OCI-LY7 (cell line): ENCODE data around the gene C18orf54.

ENCODE experiments used
- EZH2phosphoT487 ChIP-seq: fragments of 200-600 bp; sonication (generic); IDR thresholded peaks from 2 replicates; pipeline ENCODE4 v1.6.1; 2018; ENCODE audit warnings: low read depth, borderline replicate concordance, mild to moderate bottlenecking, mixed run types, antibody characterized with exemption, low read length, moderate library complexity, mixed read lengths
- TF ChIP-seq, protein P1 (sequence below): fragments of 200-600 bp; sonication (generic); conservative IDR thresholded peaks from 2 replicates; pipeline ENCODE4 v1.5.1; 2014; ENCODE audit warnings: mild to moderate bottlenecking, antibody characterized with exemption, low read length, moderate library complexity, mixed read lengths

DNA sequence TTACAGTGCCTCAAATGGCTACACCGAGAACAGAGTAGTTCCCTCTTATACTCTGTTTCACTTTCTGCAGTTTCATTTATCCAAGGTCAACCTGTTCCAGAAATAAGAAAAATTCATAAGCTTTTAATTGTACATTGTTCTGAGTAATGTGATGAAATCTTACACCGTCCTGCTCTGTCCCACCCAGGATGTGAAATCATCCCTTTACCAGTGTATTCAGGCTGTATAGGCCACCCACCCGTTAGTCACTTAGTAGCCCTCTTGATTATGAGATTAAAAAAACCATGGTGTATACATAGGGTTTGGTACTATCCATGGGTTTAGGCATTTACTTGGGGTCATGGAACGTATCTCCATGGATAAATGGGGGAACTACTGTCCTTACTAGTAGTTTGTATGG, 29.9 kb upstream of the C18orf54 start:
- TF ChIP-seq, protein P1, sequence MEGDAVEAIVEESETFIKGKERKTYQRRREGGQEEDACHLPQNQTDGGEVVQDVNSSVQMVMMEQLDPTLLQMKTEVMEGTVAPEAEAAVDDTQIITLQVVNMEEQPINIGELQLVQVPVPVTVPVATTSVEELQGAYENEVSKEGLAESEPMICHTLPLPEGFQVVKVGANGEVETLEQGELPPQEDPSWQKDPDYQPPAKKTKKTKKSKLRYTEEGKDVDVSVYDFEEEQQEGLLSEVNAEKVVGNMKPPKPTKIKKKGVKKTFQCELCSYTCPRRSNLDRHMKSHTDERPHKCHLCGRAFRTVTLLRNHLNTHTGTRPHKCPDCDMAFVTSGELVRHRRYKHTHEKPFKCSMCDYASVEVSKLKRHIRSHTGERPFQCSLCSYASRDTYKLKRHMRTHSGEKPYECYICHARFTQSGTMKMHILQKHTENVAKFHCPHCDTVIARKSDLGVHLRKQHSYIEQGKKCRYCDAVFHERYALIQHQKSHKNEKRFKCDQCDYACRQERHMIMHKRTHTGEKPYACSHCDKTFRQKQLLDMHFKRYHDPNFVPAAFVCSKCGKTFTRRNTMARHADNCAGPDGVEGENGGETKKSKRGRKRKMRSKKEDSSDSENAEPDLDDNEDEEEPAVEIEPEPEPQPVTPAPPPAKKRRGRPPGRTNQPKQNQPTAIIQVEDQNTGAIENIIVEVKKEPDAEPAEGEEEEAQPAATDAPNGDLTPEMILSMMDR: no peak
- TF ChIP-seq EZH2phosphoT487: no peak
